ENCODE results near the gene EFHD2.
A peak's percentile ranks its signal among the peaks of the same experiment; 100 is the strongest.
"Not testable (repeated sequence)": the region's sequence is repeated elsewhere in the genome, so short reads cannot be mapped to it uniquely, and the experiment has no call there.

The EFHD2 gene

GRCh38 chr1:15430787-15431570, 21.3 kb downstream of the EFHD2 start:
- DNase-seq (ENCODE audit: low spot score): peak; percentile 85

- DNase-seq (ENCODE audit: low spot score): no peak
Measured at GRCh38 chr1:15431571-15431948, 21.9 kb downstream of the EFHD2 start.

- DNase-seq (ENCODE audit: low spot score): no peak
Measured at GRCh38 chr1:15432324-15432723, 22.6 kb downstream of the EFHD2 start.

GRCh38 chr1:15433471-15433870, 23.8 kb downstream of the EFHD2 start:
- no peak for DNase-seq (ENCODE audit: low spot score)

GRCh38 chr1:15434739-15435138, 25.1 kb downstream of the EFHD2 start:
- DNase-seq (ENCODE audit: low spot score): not testable (repeated sequence)

- no peak for DNase-seq (ENCODE audit: low spot score)
Measured at GRCh38 chr1:15435239-15436077, 25.8 kb downstream of the EFHD2 start.

GRCh38 chr1:15436881-15437442, 27.3 kb downstream of the EFHD2 start:
- DNase-seq (ENCODE audit: low spot score): no peak

- no peak for DNase-seq (ENCODE audit: low spot score)
Measured at GRCh38 chr1:15439325-15439724, 29.6 kb downstream of the EFHD2 start.

GRCh38 chr1:15440357-15440756, 30.7 kb downstream of the EFHD2 start:
- no peak for DNase-seq (ENCODE audit: low spot score)

GRCh38 chr1:15441247-15441646, 31.6 kb downstream of the EFHD2 start:
- DNase-seq (ENCODE audit: low spot score): no peak

GRCh38 chr1:15442119-15442518, 32.4 kb downstream of the EFHD2 start:
- DNase-seq (ENCODE audit: low spot score): no peak

- no peak for DNase-seq (ENCODE audit: low spot score)
Measured at GRCh38 chr1:15442759-15443158, 33.1 kb downstream of the EFHD2 start.

- DNase-seq (ENCODE audit: low spot score): no peak
Measured at GRCh38 chr1:15443281-15443680, 33.6 kb downstream of the EFHD2 start.

- DNase-seq (ENCODE audit: low spot score): no peak
Measured at GRCh38 chr1:15444468-15445389, 35.0 kb downstream of the EFHD2 start.

- no peak for DNase-seq (ENCODE audit: low spot score)
Measured at GRCh38 chr1:15445390-15446122, 35.9 kb downstream of the EFHD2 start.

- DNase-seq (ENCODE audit: low spot score): no peak
Measured at GRCh38 chr1:15446212-15446611, 36.5 kb downstream of the EFHD2 start.

- DNase-seq (ENCODE audit: low spot score): no peak
Measured at GRCh38 chr1:15448877-15449462, 39.3 kb downstream of the EFHD2 start.

- DNase-seq (ENCODE audit: low spot score): no peak
Measured at GRCh38 chr1:15449567-15449966, 39.9 kb downstream of the EFHD2 start.

- DNase-seq (ENCODE audit: low spot score): no peak
Measured at GRCh38 chr1:15451014-15451722, 41.5 kb downstream of the EFHD2 start.

GRCh38 chr1:15452216-15452615, 42.5 kb downstream of the EFHD2 start:
- no peak for DNase-seq (ENCODE audit: low spot score)

Data from left forelimb (tissue), 1 donor.